ENCODE results near the gene SLC9A1. TPM values are rescaled to one million over a fixed set of nuclear protein-coding genes. Genes with fewer than 3 reads are reported as not detected.

The SLC9A1 gene
- total RNA-seq, 1 donor from 2014 or later: 34.2 TPM

GRCh38 chr1:27154469-27154990 is 395 bp downstream of the SLC9A1 start:
- Mint-ChIP-seq H3K36me3 (ENCODE audit: unreplicated experiment) (no peaks in the 10 kb centered on the region), H3K4me1 (ENCODE audit: unreplicated experiment) (peaks cover 40% of the 10 kb centered on the region), H3K4me3 (ENCODE audit: unreplicated experiment) (peak overlapping the region; percentile 95), H3K9me3 (ENCODE audit: unreplicated experiment) (no peaks in the 10 kb centered on the region), H3K27me3 (ENCODE audit: unreplicated experiment) (no peaks in the 10 kb centered on the region), H3K27ac (ENCODE audit: unreplicated experiment) (peak overlapping the region; percentile 91)
- TF ChIP-seq CTCF (IDR thresholded peaks at IDR 0.05): no peak
- DNase-seq (ENCODE audit: extremely low spot score, unreplicated experiment): no peak

- peak overlapping the region; percentile 95 for H3K4me3 Mint-ChIP-seq (ENCODE audit: unreplicated experiment)
- no peaks in the 10 kb centered on the region for H3K27me3 Mint-ChIP-seq (ENCODE audit: unreplicated experiment)
- H3K4me1 Mint-ChIP-seq (ENCODE audit: unreplicated experiment): peaks cover 40% of the 10 kb centered on the region
- no peak for DNase-seq (ENCODE audit: extremely low spot score, unreplicated experiment)
- no peaks in the 10 kb centered on the region for H3K36me3 Mint-ChIP-seq (ENCODE audit: unreplicated experiment)
- no peaks in the 10 kb centered on the region for H3K9me3 Mint-ChIP-seq (ENCODE audit: unreplicated experiment)
- H3K27ac Mint-ChIP-seq (ENCODE audit: unreplicated experiment): peak overlapping the region; percentile 91
- TF ChIP-seq CTCF (IDR thresholded peaks at IDR 0.05): no peak
Observed at GRCh38 chr1:27153927-27154358, 982 bp downstream of the SLC9A1 start.

GRCh38 chr1:27153549-27153886 is 1.4 kb downstream of the SLC9A1 start:
- Mint-ChIP-seq H3K4me1 (ENCODE audit: unreplicated experiment) (peaks cover 40% of the 10 kb centered on the region), H3K9me3 (ENCODE audit: unreplicated experiment) (no peaks in the 10 kb centered on the region), H3K36me3 (ENCODE audit: unreplicated experiment) (no peaks in the 10 kb centered on the region), H3K4me3 (ENCODE audit: unreplicated experiment) (peak overlapping the region; percentile 95), H3K27me3 (ENCODE audit: unreplicated experiment) (no peaks in the 10 kb centered on the region), H3K27ac (ENCODE audit: unreplicated experiment) (peak overlapping the region; percentile 91)
- no peak for DNase-seq (ENCODE audit: extremely low spot score, unreplicated experiment)
- no peak for TF ChIP-seq CTCF (IDR thresholded peaks at IDR 0.05)

GRCh38 chr1:27152829-27153548 is 1.9 kb downstream of the SLC9A1 start:
- TF ChIP-seq CTCF (IDR thresholded peaks at IDR 0.05): no peak
- no peak for DNase-seq (ENCODE audit: extremely low spot score, unreplicated experiment)
- no peaks in the 10 kb centered on the region for H3K36me3 Mint-ChIP-seq (ENCODE audit: unreplicated experiment)
- H3K9me3 Mint-ChIP-seq (ENCODE audit: unreplicated experiment): no peaks in the 10 kb centered on the region
- H3K27ac Mint-ChIP-seq (ENCODE audit: unreplicated experiment): peak overlapping the region; percentile 91
- no peaks in the 10 kb centered on the region for H3K27me3 Mint-ChIP-seq (ENCODE audit: unreplicated experiment)
- peaks cover 41% of the 10 kb centered on the region for H3K4me1 Mint-ChIP-seq (ENCODE audit: unreplicated experiment)
- H3K4me3 Mint-ChIP-seq (ENCODE audit: unreplicated experiment): peak overlapping the region; percentile 95

- no peak for DNase-seq (ENCODE audit: extremely low spot score, unreplicated experiment)
- Mint-ChIP-seq H3K4me1 (ENCODE audit: unreplicated experiment) (peaks cover 41% of the 10 kb centered on the region), H3K27me3 (ENCODE audit: unreplicated experiment) (no peaks in the 10 kb centered on the region), H3K36me3 (ENCODE audit: unreplicated experiment) (no peaks in the 10 kb centered on the region), H3K9me3 (ENCODE audit: unreplicated experiment) (no peaks in the 10 kb centered on the region), H3K27ac (ENCODE audit: unreplicated experiment) (no peak overlapping the region), H3K4me3 (ENCODE audit: unreplicated experiment) (peak overlapping the region; percentile 95)
- TF ChIP-seq CTCF (IDR thresholded peaks at IDR 0.05): no peak
Observed at GRCh38 chr1:27152004-27152828, 2.7 kb downstream of the SLC9A1 start.
